GM21423 (cell line): ENCODE measurements around the gene OTUD5.

ENCODE experiments used
- ATAC-seq: cut with Tn5 transposase; IDR thresholded peaks from one replicate; pipeline ENCODE4 v1.9.1; 2021; ENCODE audit warnings: mild to moderate bottlenecking, moderate library complexity; ENCODE audit not compliant: unreplicated experiment

Gene OTUD5

DNA sequence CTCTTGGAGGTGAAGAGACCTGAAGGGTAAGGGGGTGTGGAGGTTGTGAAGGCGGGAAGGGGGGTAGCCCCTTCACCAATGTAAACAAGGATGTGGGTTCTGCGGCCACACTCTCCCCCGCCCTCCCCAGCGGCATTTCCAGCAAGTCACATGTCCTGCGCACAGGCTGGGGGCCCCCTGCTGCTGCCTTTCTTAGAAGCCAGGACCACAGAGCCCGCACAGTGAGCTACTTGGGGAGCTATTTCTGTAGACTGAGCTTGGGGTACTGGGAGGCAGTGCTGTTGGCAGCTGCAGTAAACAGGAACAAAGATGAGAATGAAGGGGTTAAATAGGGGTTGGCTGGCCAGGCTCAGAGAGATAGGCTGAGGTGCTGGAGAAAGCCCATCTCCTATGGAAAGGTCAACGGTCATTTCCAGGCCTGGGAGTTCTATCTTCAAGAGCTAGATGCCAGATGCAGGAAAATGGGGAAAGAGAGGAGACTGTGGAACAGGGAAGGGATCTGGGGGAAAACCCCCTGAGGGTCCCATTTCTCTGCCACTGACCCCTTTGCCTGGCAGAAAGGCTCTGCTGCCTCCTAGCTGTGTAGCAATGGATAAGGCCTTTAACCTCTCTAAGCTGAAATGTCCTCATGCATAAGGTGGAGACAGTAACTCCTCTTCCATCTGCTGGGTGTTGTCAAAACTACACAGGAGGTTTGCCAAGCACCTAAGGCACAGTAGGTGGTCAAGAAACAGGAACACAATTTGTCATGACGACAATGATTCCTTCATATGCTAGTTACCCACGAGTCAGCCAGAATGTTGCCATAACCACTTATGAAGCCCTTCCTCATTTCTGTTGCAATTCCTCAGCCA is 20.1 kb downstream of the OTUD5 start:
- peak; percentile 52 for ATAC-seq

DNA sequence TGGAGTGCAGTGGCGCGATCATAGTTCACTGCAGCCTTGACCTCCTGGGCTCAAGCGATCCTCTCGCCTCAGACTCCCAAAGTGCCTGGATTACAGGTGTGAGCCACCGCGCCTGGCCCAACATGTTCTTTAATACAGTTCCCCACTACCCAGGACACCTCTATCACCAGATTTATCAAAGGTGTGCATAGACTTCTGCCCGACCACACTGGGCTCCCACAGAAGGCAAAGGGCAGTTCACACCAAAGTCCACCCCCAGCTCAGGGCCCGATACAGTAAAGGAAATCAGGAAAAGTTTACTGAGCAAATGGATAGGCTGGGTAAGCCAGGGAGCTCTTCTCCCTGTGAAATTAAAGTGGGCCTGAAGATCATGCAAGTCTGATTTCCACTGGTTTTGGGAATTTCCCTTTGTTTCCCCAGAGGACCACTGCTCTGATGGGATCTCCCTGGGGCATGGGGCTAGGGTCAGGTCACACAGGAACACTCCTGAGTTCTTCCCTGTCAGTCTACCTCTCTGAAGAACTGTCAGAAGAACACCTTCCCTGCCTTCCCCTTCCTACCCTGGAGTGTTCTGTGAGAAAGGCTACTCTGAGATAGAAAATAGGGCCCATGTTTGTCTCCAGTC is 20.9 kb downstream of the OTUD5 start:
- peak; percentile 0 for ATAC-seq

DNA sequence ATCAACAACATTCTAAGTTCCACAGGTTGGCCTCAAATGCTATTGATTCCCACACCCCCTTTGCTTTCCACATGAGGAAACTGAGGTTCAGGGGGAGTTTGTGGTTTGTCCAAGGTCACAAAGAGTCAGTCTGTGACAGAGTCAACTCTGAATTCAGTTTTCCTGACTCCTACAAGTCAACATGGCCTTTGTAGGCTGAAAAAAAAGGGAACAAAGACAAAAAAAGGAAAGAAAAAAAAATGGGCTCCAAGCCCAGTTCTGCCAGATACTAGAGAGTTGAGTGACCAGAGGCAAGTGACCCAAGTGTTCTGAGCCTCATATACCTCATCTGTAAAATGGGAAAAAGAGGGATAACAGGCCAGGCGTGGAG is 22.1 kb downstream of the OTUD5 start:
- no peak for ATAC-seq

DNA sequence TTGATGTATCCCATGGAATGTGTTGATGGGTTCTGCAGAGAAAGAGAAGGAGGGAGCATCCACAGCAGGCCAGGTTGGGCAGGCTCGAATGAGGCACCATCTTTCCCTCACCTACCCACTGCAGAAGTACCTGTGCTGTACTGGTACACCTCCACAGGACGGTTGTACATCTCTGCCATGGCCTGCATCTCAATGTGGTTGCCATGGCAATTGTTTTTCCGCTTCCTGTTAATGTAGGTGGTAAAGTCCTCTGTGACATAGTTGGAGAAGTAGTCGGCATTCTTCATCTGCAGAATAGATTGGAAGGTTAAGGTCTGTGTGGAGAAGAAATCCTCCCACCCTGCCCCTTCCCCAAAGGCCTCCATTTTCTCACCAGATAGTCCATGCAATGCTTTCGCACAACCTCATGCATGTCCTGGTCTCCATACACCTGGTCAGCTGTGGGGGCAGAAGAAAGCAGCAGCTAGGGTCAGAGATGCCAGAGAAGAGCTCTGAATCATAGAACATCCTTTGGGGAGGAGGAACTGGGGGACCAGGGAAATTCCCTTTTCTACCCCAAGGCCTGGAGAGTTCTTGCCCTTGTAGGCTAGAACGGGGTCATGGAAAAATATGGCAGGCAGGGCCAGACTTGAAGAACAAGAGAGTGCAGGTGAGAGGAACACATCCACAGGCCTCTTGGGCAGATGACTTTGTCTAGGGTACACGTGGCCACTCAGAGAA is 22.7 kb downstream of the OTUD5 start:
- ATAC-seq = no peak

DNA sequence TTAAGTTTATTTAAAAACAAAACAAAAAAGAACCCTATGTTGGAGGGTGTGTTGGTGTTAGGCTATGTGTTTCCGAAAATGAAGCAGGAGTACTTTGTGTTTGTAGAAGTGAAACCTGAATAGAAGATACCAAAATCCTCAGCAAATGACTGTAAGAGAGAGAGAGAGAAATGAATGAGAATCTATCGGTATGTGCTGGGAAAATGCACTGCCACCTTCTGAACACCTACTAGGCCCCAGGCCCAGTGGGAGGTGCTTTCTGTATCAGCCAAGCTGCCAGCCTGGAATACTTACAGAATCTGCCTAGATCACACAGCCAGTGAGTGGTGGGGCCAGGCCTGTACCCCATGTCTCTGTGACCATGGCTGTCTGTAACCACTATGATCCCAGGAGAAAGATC is 23.6 kb downstream of the OTUD5 start:
- no peak for ATAC-seq

DNA sequence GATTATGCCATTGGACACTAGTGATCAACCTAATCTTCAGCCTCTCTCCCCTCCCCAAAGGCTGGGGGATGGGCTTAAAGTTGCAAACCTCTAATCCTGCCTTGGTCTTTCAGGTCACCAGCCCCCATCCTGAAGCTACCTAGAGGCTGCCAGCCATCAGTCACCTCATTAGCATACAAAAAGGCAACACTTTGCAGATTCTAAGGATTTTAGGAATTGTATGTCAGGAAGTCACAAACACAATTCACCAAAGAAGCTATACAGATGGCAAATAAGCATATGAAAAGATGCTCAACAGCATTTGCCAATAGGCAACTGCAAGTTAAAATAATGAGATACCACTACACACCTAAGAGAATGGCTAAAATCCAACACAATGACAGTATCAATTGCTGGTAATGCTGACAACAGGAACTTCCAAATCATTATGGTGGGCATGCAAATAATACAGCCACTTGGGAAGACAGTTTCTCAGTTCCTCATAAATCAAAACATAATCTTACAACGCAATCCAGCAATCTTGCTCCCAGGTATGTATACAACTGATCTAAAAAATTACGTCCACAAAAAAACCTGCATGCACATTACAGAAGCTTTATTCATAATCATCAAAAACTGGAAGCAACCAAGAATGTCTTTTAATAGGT is 29.5 kb downstream of the OTUD5 start:
- ATAC-seq = no peak

DNA sequence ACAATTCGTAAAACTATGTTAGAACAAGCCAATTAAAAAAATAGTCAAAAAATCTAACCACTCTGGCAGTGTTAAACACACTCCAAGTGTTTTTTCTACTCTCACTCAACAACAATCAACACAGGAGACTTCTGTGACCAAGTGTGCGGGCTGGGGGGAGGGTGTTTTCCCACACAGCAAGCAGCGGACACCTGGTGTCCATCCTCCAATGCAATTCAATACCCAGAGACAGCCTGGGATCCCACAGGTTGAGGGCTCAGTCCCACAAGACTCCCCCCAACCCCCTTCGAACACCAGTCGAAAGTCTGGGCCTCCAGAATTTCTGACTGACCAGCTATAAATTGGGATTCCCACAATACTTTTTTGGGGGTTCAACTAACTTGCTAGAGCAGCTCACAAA is 30.3 kb downstream of the OTUD5 start:
- ATAC-seq = no peak

DNA sequence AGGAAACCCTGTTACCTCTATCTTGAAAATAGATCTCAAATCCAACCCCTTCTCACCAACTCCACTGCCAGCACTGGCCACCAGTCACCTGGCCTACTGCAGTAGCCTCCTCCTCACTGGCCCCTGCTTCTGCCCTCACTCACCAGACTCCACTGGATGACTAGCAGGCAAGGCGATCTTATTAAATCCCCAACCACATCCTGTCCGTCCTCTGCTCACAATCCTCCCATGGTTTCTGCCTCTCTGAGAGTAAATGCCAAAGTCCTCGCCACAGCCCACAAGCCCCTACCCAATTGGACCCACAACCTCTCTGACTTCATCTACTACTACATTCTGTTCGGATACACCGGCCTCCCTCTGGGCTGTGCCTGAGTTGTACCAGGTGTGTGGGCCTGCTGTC is 33.1 kb downstream of the OTUD5 start:
- no peak for ATAC-seq

DNA sequence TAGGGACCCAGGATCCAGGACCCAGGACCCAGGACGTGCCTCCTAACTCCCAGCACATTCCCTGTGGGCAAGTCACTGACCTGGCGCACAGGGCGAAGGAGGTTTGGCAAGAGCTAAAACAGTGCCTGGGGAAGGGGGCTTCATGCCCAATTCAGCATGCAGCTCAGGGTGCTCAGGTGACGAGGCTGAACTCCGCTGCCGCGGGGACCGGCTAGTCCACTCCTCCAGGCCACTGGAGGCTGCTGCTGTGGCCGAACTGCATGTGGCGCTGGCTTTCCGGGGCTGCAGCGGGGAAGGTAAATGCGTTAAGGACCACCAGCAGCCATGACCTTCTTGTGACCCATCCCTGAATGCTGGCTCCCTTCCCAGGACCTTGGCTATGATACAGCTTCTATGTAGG is 33.6 kb downstream of the OTUD5 start:
- no peak for ATAC-seq

DNA sequence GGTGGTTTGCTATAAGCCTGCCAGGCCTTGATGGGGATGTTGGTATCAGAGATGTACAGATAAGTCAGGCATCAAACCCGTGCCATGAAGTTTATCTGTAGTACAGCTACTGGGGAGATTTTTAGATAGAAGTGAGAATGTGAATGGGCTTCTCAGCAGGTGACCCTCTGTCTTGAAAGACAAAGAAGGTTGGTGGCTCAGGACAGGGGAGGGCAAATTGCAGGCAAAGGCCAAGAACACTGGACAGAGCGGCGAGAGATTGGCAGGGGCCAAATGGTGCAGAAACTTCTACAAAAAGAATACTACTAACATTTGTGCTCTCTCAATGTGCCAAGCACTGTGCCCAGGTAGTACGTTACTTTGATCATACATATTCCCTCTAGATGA is 36.7 kb downstream of the OTUD5 start:
- no peak for ATAC-seq

DNA sequence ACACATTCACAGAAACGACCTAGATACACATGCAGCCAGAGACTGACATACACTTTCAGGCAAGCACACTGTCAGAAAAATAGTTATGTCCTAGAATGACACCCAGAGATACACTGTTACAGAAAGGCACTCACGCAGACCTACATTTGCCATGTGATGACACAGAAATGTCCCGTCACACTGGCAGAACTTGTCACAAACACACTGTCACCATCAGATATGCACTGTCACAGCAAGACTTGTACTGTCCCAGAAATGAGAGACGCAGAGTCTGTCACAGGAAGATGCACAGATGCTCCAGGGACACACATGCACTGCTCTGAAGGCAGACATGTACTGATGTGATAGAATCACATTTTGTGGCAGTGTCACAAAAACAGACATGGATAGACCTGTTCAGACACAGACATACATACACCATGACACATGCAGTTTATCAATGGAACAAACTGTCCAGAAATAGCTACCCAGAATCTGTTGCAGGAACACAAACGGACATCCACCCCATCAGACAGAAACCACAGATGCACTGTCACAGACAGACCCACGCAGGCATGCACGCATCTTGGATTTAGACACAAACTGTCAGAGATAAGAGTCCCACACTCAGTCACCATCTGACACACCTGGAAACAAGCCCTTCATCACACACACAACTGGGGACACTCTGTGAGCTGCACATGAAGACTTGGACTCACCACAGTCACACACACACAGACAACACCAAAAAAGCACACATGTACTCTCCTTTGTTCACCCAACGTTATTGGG is 37.3 kb downstream of the OTUD5 start:
- ATAC-seq = no peak

DNA sequence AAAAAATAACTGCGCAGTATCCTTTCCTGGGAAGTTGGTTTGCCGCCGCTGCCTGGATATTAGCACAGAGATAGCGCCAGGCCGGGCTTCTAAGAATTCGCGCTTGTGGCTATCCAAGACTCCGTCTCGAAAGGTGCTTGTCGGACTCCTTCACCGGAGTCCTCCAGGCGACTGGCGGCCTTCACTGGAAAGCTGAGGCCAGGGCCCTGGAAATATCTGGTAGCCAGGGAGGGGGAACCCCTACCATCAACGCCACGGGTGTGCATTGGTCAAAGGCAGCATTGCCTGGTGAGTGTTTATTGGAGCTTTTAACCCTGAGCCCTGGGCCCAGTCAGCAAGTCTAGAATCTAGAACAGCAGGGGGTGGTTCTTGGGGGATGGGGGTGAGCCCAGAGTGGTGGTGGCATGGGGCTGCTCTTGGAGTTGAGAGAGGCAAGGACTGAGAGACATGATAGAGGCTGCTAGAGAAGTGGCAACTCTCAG is 38.0 kb downstream of the OTUD5 start:
- no peak for ATAC-seq

DNA sequence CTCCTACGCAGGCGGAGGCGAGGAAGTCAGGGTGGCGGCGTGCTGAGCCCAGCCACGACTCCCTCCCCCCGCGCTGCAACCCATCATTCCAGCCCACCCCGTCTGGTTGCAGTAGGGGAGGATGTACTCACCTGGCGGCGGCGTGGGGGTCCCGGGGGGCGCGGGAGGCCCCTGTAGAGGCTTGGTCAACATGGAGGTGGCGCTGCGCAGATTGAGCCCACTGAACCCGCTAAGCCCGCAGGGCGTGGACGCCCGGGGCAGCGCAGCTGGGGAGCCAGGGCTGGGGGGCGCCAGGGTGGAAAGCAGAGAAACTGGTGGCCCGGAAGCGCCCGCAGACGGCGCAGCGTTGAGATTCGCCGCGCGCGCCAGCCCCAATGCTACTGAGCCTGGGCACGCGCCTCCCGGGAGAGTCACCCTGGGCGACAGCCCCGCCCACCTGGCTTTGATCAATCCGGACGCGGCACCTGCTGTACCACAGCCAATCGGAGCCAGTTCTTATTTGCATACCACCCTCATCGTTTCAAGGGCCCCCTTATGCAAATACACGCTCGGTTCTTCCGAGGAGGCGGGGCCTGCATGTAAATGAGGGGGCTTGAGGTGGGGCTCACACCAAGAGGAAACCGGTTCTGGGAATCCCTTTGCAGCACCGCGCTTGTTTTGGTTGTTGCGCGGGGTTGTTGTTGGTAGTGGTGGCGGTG is 38.6 kb downstream of the OTUD5 start, which contains the start of gene PIM2:
Gene PIM2 (minus strand): TSS at position 382 of the 698 bp plus-strand sequence. CDS start 190 bp downstream, at position 192.
- peak; percentile 76 for ATAC-seq

DNA sequence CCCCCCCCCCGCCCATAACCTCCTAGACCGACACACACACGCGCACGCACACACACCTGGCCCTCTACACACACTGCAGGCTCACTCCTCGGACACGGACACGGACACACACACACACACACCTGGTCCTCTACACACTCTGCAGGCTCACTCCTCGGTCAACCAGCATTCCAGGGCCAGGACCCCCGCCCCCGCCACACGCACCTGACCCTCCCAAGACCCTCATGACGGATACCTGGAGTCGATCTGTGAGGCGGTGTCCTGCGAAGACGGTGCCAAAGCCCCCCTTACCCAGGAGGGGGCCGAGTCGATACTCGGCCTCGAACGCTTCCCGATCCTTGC is 39.1 kb downstream of the OTUD5 start:
- no peak for ATAC-seq

DNA sequence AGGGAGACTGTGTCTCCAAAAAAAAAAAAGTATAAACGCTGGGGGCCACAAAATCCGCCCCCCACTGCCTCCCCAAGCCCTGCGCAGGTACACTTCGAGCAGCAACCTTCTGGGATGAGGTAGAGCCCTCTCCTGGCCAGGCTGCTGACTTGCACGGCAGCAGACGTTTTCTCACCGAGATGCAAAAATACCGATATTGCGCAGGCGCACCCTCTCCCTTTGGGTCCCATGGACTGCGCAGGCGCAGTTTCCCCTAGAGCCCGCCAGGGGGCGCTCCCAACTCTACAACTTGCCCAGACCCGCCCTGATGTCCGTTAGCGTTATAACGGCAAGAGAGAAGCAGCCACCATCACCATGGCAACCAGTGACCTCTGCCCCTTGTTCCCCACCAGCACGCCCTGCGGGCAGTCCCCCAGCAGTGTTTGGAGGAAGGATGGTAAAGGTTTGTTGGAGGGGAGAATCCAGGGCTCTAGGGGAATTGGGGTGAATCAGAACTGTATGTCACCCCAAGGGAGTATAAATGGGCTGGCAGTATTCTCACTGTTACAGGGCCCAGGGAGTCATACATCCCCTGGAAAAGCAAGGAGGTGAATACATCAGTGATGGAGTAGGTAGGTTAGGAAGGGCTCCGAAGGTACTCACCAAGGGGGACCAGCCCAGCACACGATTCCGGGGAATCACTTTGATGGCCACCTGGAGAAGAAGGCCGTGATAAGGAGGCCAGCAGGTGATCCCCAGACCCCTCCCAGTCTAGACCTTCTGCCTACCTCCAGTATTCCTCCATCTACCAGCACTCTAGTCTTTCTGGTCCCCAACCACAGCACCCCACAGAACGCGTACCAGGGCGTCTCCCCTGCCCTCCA is 40.0 kb downstream of the OTUD5 start:
- ATAC-seq = no peak

DNA sequence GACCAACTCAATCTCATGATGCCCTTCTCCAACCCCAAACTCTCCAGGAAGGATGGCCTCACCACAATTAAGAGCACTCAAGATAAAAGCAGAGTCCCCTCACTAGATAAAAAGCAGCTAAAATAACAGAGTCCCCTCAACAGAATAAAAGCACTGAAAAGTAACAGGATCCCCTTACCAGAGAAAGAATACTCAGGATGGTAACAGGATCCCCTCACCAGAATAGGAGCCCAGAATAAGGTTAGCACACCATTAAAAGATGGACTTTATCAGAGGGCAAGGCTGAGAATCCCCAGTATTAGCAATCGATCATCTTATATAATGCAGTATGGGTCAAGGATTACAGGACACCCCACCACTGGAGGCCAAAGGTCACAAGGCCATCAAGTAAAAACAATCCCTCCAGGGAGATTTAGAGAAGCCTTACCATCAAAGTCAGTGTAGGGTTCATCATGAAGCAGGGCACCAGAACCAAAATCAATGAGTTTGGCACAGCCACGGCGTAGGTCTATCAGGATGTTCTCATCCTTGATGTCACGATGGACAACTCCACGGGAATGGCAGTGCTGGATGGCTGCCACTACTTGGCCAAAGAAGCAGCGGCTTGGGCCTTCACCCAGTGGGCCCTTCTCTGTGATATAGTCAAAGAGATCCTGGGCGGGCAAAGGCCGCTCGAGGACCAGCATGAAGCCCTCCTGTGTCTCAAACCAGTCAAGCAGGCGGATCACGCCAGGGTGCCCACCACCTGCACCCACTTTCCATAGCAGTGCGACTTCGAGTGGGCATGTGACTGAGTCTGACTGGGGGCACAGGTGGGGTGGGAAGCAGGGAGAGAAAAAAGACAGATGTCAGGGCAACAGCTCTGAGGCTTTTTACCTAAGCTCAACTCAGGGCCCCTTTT is 42.6 kb downstream of the OTUD5 start:
- ATAC-seq = no peak

DNA sequence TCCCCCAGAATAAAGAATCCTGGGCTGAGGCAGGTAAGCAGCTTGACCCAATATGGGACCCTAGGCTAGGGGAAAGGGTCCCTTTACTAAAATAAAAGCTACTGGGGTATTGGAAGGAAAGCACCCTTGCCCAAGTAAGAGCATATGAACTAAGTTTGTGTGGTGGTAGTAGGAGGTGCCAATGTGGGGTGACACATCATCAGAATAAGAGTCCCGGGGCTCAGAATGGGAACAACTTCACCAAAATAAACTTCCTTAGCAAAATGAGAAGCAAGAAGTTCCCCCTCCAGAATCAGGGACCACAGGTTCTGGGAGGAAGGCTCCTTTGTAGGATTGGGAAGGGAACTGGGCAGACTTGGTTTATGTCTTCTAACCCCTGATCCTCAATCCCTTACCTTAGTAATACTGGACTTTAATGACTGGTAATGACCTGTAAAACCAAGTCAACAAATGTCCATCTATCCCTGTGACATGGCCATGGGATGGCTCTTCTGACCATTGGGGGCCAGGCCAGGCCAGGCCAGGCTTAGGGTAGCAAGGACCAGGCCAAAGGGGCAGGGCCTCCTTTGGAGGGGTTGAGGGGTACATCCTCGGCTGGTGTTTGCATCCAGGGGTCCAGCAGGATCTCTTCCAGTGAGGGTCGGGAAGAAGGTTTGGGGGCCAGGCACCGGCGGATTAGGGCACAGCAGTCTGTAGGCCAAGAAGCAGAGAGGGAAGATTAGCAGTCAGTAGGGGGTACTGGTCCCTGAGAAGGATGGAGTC is 43.6 kb downstream of the OTUD5 start:
- no peak for ATAC-seq
